ENCODE results near the gene PARD3B. TPM values are rescaled to one million over a fixed set of nuclear protein-coding genes. Genes with fewer than 3 reads are reported as not detected.

PARD3B gene
- polyA plus RNA-seq, 5 donors: 13.6 to 22.9 (median 19.4) TPM

DNA sequence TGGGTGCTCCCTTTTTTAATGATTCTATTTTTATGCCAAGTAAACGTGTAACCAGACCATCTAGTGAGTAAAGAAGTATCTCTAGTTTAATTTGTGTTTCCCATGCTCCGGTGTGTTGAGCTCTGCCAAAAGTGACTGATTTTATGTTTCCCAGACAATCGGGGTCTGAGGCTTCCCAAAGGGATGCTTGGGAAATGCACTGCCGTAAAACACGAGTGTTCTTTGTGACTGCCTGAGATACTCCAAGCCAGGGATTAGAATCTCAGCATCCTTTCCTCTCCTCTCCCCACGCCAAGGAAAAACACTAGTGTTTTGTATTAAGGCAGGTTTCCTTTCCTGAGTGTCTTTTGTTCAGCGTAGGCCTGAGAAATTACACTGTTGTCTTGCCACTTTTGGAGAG lies 956.6 kb downstream of the PARD3B start:
- DNase-seq: no peak

DNA sequence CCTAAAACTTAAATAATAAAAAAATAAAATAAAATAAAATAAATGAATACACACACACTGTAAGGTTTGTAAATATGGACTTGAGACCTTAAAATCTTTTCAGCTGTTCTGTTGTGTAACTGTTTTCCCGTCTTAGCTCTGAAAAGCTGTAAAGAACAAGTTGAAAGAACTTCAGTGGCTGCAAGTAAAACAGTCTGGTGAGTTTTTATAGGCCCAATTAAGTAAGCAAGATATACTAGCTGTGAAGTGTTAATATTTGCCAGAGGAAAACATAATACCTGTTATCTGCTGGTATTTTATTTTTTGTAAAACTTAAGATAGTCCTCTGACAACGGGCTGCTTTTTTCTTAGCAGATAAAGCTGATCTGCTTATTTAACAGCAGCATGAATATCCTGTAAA lies 960.1 kb downstream of the PARD3B start:
- no peak for DNase-seq

DNA sequence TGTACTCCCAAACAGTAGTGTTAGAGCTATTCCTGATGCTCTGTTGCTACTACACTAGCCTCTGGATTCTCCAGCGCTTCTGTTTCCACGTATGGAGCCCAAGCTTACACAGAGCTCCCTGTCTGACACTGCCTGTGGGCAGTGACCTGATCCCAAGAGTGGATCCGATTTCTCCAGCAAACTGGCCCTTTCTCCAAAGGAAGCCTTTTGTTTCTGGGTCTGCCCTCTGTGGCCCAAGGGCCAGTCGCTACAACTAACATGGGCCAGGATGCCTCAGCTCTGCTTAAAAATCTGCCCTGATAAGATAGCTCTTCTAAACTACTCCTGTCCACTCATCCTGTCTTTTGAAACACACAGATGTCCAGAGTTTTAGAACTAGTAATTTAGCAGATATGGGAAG lies 964.4 kb downstream of the PARD3B start:
- no peak for DNase-seq

DNA sequence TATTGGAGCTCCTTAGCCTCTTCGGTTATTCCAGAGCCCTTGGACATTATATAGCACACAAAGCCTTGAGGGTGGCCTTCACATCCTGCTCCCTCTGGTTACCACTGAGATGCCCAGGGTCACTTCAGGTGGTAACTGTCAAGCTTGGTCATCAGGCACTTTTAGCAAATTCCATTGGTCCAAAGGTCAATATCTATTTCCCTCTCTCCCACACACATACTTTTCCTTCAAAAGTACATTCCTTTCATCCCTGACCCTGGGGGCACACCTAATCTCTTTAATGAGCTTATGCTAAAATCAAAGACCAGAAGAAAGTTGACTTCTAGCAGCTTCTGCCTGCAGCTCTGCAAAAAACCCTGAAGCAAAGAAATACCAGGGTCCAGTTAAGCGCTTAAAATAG lies 965.1 kb downstream of the PARD3B start:
- DNase-seq: no peak

DNA sequence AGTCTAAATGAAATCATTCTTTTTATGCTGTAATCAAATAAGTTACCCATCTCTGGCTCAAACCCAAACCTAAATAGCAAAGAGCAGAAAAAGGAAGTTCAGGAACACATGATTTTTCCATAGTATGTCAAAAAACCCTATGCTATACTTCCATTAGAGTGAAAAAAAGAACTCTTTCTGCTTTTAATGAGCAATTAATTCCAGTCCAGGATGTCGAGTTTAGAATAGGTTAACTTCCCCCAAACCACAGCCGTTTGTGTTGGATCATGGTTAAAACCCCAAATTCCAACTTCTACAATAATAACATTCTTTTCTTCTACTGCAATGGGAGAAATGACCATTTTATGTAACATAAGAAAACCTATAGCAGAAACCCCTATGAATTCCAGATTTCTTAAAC lies 965.9 kb downstream of the PARD3B start:
- no peak for DNase-seq

DNA sequence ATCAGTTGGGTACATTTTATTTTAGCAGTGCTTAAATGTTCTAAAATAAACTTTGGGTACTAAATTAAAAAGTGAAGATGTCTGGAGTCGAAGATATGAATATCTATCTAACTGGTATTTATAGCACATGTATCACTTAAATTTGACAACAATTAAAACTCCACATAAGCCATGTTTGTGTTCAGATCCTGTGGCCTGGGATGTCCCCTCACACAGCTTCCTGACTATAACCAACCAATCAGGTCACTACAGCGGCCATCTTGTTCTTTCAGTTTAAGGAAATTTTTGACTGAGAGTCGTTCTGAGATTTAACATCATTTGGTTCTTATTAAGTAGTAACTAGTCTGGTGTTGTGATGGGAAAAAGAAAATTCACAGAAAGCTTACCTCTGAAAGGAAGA lies 966.4 kb downstream of the PARD3B start:
- no peak for DNase-seq

DNA sequence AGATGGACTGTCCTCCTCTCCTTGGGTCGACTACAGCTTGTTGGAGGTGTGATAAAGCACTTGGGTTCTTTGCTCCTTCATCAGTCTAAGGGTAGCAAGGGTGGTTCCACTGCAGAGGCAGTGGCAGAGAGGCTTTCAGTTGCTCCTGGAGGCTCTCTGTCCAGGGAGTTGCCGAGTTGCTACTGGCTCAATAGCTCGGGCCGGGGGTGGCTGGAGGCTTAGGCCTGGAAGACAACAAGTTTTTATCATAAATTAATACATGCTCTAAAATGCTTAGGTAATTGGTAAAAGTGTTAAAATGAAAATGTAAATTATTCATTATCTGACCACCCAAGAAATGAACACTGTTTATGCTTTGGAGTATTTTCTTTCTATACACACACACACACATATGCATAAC lies 975.0 kb downstream of the PARD3B start:
- DNase-seq: no peak

DNA sequence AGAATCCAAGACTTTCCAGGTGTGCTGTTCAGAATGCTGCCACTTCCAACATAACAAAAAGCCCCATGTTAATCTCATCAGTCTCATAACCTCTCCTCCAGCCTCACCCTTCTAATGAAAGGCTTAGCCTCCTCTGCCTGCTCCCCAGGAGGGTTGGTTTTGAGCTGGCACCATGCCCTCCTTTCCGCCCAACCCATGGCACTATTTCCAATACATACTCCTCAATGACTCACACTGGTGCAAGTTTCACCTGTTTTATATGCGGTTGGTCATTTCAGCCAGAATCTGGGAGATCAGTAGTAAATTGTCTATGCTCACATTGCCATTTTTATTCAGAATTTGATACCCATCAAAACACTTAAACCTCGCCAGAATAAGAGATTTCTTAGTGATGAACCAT lies 979.4 kb downstream of the PARD3B start:
- DNase-seq: no peak

DNA sequence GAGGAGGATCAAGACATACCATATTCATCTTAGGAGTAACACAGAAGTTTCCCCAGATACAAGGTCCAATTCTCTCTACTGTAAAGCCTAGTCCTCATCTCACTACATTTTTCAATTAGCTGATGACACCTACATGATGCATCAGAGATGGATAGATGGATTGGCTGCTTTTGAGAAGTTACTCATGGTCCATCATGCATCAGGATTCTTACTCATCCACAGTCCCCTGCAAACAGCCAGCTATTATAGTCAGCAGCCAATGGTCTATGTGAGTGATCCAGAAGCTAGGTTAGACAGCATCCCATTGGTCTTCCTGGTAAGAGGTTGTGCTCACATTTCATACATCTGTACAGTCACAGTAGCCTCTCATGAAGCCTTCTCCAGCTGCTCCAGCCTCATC lies 982.5 kb downstream of the PARD3B start:
- DNase-seq: no peak

DNA sequence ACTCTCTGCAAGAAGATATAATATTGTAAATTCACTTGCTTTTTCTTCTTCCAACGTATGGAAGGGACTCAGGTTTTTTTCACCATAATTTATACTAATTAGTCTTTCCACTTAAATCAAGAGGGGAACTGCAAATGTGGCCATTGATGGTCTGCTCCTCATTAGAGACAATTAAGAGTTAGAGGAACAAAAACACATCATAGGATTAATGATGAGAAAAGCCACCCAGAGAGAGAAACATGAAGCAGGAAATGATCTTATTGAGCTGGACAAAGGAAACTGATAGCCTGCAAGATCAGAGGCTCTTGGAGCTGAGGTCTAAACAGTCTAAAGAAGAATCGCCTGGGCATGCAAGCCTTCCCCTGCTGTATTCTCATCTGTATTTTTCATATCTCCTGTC lies 985.8 kb downstream of the PARD3B start:
- no peak for DNase-seq

DNA sequence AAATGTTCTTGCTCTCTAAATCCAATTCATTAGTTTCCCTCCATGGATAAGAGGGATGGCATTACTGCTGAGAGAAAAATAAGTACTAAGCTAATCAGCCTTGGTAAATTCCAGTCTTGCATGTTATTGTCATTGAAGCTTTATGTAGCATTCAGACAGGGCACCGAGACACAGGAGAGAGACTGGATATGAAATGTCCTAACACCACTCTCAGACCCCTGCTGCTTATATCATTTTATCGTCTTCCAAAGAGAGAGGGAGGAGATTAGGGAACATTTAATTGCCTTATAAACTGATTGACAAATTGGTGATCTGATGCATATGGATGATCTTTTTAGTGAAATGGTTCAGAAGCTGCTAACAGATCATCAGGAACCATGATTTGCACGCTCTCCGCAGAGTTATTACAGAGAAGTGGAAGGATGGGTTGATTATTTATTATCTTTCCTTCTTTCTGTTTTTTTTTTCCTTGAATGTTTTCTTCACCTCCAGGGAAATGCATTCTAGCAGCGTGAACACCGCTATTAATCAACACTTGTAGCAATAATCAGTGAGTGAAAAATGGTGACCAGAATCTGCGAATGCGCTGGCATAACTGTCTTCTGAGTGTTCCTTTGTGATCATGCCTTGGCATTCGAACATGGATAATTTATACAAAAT lies 986.3 kb downstream of the PARD3B start:
- DNase-seq: no peak

DNA sequence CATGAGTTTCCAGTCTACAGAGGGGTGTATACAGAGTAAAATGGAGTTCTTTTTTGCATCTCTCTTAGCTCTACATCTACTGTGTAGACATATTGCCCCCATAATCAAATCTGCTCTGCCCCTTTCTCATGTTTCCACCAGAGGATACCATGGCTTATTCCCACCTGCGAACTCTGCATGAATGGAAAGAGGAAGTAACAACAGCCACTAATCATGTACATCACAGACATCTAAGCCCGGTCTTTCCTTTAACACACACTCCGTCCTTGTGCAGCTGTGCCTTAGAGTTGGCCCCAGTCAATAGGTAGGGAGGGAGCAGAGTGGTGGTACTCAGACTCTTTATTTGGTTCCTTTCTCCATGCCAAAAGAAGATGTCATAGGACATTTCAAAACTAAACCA lies 989.7 kb downstream of the PARD3B start:
- DNase-seq: no peak

DNA sequence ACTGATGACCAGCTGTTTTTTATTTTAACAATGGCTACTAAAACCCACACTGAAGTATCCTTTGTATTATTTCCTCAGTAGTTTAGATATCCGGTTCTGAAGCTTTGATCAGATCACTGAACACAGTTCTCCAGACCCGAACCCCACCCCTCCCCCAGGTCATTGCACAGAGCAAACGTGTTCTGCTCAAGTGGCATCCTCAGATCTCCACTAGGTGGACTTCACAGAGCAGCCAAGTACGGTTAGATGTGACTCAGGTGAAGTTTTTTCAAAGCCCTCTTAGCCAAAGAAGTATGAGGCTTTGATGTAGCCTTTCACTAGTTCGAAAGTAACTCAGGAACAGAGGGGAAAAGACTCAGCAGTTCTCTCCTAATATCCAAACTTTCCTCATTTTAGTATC lies 994.3 kb downstream of the PARD3B start:
- no peak for DNase-seq

DNA sequence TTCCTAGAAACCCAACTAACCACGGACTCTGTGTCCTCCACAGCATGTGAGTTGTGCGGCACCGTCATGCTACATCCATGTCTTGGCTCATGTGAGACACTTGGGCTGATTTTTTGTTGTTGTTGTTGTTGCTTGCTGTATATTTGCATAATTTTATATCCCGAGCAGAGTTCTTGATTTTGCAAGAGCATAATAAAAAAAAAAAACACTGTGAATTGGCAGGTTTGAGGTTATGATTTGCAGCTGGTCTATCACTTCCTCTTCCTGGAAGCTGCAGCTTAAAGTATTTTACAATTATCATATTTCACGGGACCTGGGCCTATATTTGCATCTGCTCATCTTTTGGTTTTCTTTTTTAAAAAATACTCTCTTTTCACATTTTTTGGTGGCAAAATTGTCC lies 994.8 kb downstream of the PARD3B start:
- DNase-seq: peak; percentile 31 to 32

DNA sequence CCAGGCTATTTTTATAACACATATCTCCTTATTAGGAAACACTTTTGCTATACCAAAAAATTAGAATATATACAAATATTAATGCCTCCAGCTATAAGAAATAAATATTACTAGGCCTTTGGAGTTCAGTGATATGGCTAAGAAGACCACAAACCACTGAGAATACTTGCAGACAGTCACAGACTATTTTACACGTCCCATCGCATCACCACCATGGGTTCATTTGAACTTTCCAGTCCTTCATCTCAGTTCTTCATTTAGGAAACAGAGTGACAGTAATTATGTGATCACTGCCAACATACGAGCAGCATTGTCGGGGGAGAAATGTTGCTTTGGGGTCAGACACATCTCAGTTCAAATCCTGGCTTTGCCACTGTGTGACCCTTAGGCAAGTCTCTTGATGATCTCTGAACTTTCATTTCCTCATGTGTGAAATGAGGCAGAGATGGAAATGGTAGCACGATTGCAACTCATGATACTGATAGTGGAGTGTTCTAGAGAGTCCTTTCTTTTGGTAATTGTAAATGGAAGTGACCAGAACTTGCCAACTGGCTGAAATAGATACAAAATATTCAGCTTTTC lies 998.1 kb downstream of the PARD3B start:
- no peak for DNase-seq

DNA sequence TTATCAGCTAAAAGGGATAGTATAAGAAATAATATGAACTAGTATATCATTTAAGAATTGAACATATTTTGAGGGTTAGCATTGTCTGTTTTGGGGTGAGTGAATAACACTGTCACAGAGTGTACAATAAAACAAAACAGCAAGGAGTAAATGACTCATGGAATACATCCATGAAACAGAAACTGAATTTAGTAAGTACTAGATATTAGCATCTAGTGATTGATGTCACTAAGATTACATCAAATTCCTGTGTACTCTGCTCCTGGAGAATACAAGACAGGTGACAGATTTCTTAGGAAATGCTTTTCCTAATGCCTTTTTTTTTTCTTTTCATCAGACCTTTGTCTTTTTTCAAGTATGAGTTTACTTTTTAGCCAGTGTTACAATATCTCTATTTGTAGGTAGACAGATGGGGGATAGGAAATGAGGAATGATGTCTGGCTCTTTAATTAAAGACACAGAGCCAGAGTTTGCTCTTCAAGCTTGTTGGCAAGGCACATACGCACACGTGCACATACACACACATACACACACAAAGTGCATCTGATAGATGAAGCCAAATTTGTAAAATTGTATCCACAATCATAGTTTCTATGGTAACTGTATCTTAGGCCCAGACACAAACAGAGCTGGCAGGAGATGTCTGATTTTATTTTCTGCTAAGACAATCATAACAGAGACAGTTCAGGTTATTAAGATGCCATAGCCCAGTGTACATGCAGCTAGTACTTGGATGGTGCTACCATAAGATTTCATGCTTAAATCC lies 998.8 kb downstream of the PARD3B start:
- DNase-seq: peak in 1 of 2 donors; percentile 21

DNA sequence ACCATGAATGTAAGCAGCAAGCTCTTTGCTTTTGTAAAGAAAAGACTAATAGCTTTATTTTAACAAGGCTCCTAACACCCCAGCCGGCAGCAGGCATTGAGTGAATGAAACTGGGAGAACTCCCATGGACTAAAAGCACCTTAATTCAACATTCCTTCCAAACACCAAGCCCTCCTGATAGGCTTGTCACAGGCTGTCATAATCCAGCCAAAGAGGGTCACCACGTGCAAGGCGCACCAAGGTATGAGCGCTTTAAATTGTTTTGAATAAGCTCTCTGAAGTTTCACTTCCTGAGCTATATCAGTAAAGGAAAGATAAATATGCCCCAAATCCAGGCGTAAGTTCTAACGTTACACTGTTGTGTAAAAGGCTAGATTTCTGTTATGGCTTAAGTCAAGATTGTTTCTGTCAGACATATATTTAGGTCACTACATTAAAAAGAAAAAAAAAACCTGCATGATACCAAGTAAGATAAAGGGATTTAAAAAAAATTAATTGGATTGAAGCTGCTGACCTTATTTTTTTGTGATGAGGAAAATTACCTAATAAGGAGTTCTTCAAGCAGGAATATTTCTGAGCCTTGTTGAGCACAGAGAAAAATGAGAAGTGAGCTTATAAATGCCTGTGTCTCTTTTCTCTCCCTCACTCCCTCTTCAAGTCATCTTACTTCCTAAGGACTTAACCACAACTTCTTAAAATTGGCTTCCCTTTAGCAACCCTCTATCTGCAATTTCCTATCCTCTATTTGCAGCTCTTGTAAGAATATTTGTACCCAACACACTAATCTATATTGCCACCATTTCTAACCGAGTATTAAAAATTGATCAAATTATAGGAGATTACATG lies 1000.9 kb downstream of the PARD3B start:
- DNase-seq: no peak

DNA sequence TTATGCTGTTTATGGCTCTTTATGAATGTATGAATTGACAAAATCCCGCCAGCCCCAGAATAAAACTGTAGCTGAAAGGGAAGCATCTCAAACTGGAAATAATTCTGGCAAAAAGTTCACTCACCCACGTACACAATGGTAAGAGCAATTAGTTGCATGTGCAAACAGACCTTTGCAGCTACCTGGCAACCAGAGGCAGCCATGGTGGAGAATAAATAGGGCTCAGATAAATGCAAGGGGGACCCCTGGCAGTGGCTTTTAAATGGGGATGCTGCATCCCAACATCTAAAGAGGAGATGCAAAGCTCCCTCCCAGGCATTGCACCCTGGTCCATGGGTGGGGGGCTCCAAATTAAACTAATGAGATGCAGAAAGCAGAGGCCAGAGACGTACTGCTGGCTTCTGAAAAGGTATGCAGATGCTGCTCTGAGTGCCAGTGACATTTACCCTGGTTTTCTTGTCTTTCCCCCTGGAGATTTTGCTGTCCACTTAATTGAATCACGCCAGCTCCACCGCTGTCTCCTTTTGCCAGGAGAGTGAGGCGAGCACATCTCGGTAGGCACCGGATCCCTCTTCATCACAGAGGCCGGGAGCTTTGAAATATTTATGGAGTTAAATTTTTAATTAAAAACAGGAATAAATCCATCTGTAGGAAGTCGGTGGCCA lies 1010.4 kb downstream of the PARD3B start:
- DNase-seq: no peak

DNA sequence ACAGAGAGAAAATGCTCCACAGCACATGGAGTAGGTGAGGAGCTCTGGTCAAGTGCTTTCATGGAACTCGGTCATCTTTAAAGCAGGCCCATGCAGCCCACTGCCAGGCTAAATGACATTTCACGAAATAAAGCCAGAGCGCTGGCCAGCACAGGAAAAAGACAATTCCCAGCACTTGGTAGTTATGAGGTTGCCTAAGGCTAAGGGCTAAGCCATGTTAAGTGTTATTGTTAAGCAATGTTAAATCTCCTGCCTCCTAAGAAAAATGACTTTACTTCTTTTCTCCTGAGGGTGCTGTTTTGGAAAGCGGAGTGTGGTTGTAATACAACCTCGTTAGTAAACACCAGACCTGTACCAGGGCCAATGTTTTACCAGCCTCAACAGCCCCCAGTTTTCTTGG lies 1011.1 kb downstream of the PARD3B start:
- DNase-seq: no peak

DNA sequence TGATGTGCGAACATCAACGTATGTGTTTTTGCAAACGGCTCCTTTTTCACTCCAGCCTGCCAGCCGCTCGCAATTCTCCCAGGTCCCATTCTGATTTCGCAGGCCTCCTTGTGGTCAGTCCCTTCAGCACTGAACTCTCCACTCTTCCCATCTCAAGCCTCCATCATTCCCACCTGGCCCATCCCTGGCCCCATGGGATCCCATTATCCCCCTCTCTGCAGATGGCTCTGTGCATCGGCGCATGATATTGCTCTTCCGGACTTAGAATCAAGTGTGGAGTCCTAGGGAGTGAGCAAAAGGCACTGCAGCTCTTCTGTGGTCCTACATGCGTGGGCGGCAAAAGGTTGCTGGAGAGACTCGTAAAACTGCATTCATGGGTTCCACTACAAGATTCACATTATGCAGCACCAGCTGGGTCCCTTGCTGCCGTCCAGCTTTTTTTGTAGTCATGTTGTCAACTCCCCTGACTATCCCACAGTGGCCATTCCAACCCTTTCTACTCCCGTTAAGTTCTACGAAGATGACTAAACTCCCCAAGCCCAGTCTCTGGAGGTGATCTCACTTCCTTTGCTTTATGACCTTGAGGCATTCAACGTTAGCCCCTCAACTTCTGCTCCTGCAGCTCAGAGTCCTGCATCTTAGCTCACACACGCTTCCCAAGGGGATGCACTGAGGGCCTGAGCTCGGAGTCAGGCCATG lies 1011.7 kb downstream of the PARD3B start:
- DNase-seq: no peak

DNA sequence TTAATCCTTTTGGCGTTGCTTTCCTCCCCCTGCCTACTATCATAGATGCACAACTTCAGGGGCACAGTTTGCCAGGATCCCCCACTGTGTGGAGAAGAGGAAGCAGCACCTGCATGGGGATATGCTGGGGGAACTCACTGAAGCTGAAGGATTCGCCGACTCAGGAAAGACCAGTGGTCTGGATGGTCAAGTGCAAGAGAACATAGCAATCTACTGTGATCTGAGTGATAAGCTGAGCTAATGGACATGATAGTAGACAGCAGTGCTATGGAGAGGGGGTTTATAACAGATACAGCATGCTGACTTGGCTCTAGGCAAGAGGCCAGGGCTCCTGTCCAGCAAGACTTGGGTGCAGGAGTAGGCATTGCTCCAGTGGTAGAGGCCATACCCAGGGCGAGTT lies 1012.6 kb downstream of the PARD3B start:
- DNase-seq: no peak

Data from right lung (tissue), 5 donors.